ENCODE results near the gene AKAP7.
"Not testable (repeated sequence)": the region's sequence is repeated elsewhere in the genome, so short reads cannot be mapped to it uniquely, and the experiment has no call there.

The AKAP7 gene

GRCh38 chr6:131251590-131252199 is 116.4 kb downstream of the AKAP7 start:
- no peak for DNase-seq (ENCODE audit: low read depth, low spot score)

- no peak for DNase-seq (ENCODE audit: low read depth, low spot score)
Observed at GRCh38 chr6:131255434-131255833, 120.2 kb downstream of the AKAP7 start.

- no peak for DNase-seq (ENCODE audit: low read depth, low spot score)
Observed at GRCh38 chr6:131255911-131256310, 120.6 kb downstream of the AKAP7 start.

GRCh38 chr6:131257104-131257503 is 121.8 kb downstream of the AKAP7 start:
- no peak for DNase-seq (ENCODE audit: low read depth, low spot score)

GRCh38 chr6:131258010-131258652 is 122.9 kb downstream of the AKAP7 start:
- no peak for DNase-seq (ENCODE audit: low read depth, low spot score)

GRCh38 chr6:131258816-131259476 is 123.7 kb downstream of the AKAP7 start:
- DNase-seq (ENCODE audit: low read depth, low spot score) = no peak

GRCh38 chr6:131260960-131261359 is 125.7 kb downstream of the AKAP7 start:
- DNase-seq (ENCODE audit: low read depth, low spot score) = not testable (repeated sequence)

- DNase-seq (ENCODE audit: low read depth, low spot score) = no peak
Observed at GRCh38 chr6:131262060-131262459, 126.8 kb downstream of the AKAP7 start.

GRCh38 chr6:131265939-131266338 is 130.7 kb downstream of the AKAP7 start:
- no peak for DNase-seq (ENCODE audit: low read depth, low spot score)

GRCh38 chr6:131268303-131268702 is 133.0 kb downstream of the AKAP7 start:
- DNase-seq (ENCODE audit: low read depth, low spot score) = no peak

- no peak for DNase-seq (ENCODE audit: low read depth, low spot score)
Observed at GRCh38 chr6:131269565-131270391, 134.5 kb downstream of the AKAP7 start.

- DNase-seq (ENCODE audit: low read depth, low spot score) = no peak
Observed at GRCh38 chr6:131270534-131270933, 135.3 kb downstream of the AKAP7 start.

GRCh38 chr6:131275273-131275672 is 140.0 kb downstream of the AKAP7 start:
- DNase-seq (ENCODE audit: low read depth, low spot score) = no peak

- no peak for DNase-seq (ENCODE audit: low read depth, low spot score)
Observed at GRCh38 chr6:131277591-131277990, 142.3 kb downstream of the AKAP7 start.

GRCh38 chr6:131281471-131282270 is 146.4 kb downstream of the AKAP7 start:
- DNase-seq (ENCODE audit: low read depth, low spot score) = no peak

GRCh38 chr6:131282365-131282764 is 147.1 kb downstream of the AKAP7 start:
- no peak for DNase-seq (ENCODE audit: low read depth, low spot score)

GRCh38 chr6:131283466-131284175 is 148.4 kb downstream of the AKAP7 start:
- DNase-seq (ENCODE audit: low read depth, low spot score) = no peak

GRCh38 chr6:131285548-131285947 is 150.3 kb downstream of the AKAP7 start:
- no peak for DNase-seq (ENCODE audit: low read depth, low spot score)

GRCh38 chr6:131286469-131287040 is 151.3 kb downstream of the AKAP7 start:
- no peak for DNase-seq (ENCODE audit: low read depth, low spot score)

- no peak for DNase-seq (ENCODE audit: low read depth, low spot score)
Observed at GRCh38 chr6:131288214-131288613, 152.9 kb downstream of the AKAP7 start.

Data from activated naive CD8-positive, alpha-beta T cell treated with anti-CD3 and anti-CD28 coated beads, Interleukin-2, amount 50 U/mL, for 16 hours (primary cell).